Esophagus squamous epithelium (tissue), 5 donors: Measurements from ENCODE around the gene SMIM36. TPM values are rescaled to one million over a fixed set of nuclear protein-coding genes. Genes with fewer than 3 reads are reported as not detected.

Source experiments
- DNase-seq: peaks from one replicate; lab custom pipeline; 2025; lab: John Stamatoyannopoulos, UW
- H3K27ac ChIP-seq, 4 donors: fragments of 200-600 bp; sonication (generic); one replicate each; pipeline ENCODE4 v1.5.1; 2016 to 2019; ENCODE audit warnings: mild to moderate bottlenecking in 1 of 4
- H3K27me3 ChIP-seq, 4 donors: fragments of 200-600 bp; sonication (generic); 1 replicate in 3 of 4; 2 replicates in 1 of 4; pipeline versions ENCODE4 v1.5.1 to v1.6.0; 2017 to 2021; ENCODE audit warnings: antibody characterized with exemption in 1 of 4
- H3K36me3 ChIP-seq, 3 donors: fragments of 200-600 bp; sonication (generic); one replicate each; pipeline ENCODE4 v1.5.1; 2016 to 2019
- H3K4me1 ChIP-seq, 3 donors: fragments of 200-600 bp; sonication (generic); one replicate each; pipeline ENCODE4 v1.5.1; 2017 to 2019
- H3K4me3 ChIP-seq, 4 donors: fragments of 200-600 bp; sonication (generic); 1 replicate in 3 of 4; 2 replicates in 1 of 4; pipeline ENCODE4 v1.5.1; 2016 to 2019; ENCODE audit warnings: mild to moderate bottlenecking in 2 of 4, moderate library complexity in 1 of 4
- H3K9me3 ChIP-seq, 3 donors: fragments of 200-600 bp; sonication (generic); one replicate each; pipeline ENCODE4 v1.5.1; 2016 to 2019
- CTCF ChIP-seq, 6 experiments: fragments of 450-650 bp in 4 of 6; fragments of 200-600 bp in 2 of 6; sonication (generic) in 2 of 6; IDR thresholded peaks; one replicate each; pipeline ENCODE4 v1.5.1; 2016 to 2019; ENCODE audit warnings: antibody characterized with exemption in 6 of 6, mild to moderate bottlenecking in 4 of 6, moderate library complexity in 4 of 6
- POLR2A ChIP-seq, 4 donors: fragments of 450-650 bp; IDR thresholded peaks; one replicate each; pipeline ENCODE4 v1.6.1; 2017; ENCODE audit warnings: antibody characterized with exemption in 4 of 4, mild to moderate bottlenecking in 4 of 4, moderate library complexity in 3 of 4
- WGBS, 2 donors: methylation state at CpG; one replicate each; pipeline ENCODE4 v1.1.5; 2018; 5-methylcytosine and 5-hydroxymethylcytosine counted together
- intact Hi-C: fragments of 100-400 bp; cut with DNase I; formaldehyde crosslinking; loops from one replicate; pipeline ENCODE4 v1.15.0; 2022
- total RNA-seq, 4 donors: library from RNA; depleted of rRNA; stranded (reverse); fragments of >200 nt; gene quantifications; one replicate each; pipeline ENCODE4 v1.1.0, GENCODE V29; 2016
- donor health status: DM: yes; HTN: yes; CAD: no.

Gene SMIM36
- total RNA-seq, 4 donors from 2014 or later: not detected

GRCh38 chr17:55444471-55445441 lies 66.5 kb downstream of the SMIM36 start:
- intact Hi-C loops: no loop called here
- DNase-seq: no peak
- 62 to 66% methylated on average over 6 of the region's 6 CpGs for WGBS, 2 donors
- Histone ChIP-seq H3K27me3 (no peaks in the 10 kb centered on the region), H3K27ac (peak overlapping the region; percentile 29 to 83 (median 76)), H3K36me3 (no peaks in the 10 kb centered on the region), H3K9me3 (no peaks in the 10 kb centered on the region), H3K4me3 (no peak overlapping the region), H3K4me1 (peaks cover 0 to 38% (median 9%) of the 10 kb centered on the region in 3 donors)
- TF ChIP-seq CTCF (IDR thresholded peaks at IDR 0.05): no peak
- no peak for TF ChIP-seq POLR2A (IDR thresholded peaks at IDR 0.05)

- no peaks in the 10 kb centered on the region for H3K36me3 ChIP-seq
- peak overlapping the region; percentile 17 to 83 (median 76) for H3K27ac ChIP-seq
- WGBS, 2 donors: 82 to 87% methylated on average over 10 of the region's 10 CpGs
- TF ChIP-seq CTCF (IDR thresholded peaks at IDR 0.05) (no peak), POLR2A (IDR thresholded peaks at IDR 0.05) (no peak)
- H3K4me1 ChIP-seq: peaks cover 0 to 38% (median 9%) of the 10 kb centered on the region in 3 donors
- intact Hi-C loops: no loop called here
- no peaks in the 10 kb centered on the region for H3K27me3 ChIP-seq
- H3K9me3 ChIP-seq: no peaks in the 10 kb centered on the region
- H3K4me3 ChIP-seq: no peak overlapping the region
- DNase-seq: no peak
Observed at GRCh38 chr17:55443904-55444303, 67.3 kb downstream of the SMIM36 start.

- 66 to 80% methylated on average over 5 to 6 of the region's 6 CpGs for WGBS, 2 donors
- Histone ChIP-seq H3K36me3 (no peaks in the 10 kb centered on the region), H3K27me3 (no peaks in the 10 kb centered on the region), H3K9me3 (no peaks in the 10 kb centered on the region), H3K4me1 (peaks cover 0 to 38% (median 9%) of the 10 kb centered on the region in 3 donors), H3K27ac (peak overlapping the region in 3 of 4 donors; percentile 75 to 83 (median 78)), H3K4me3 (no peak overlapping the region)
- no peak for DNase-seq
- intact Hi-C loops: no loop called here
- no peak for TF ChIP-seq CTCF (IDR thresholded peaks at IDR 0.05)
- TF ChIP-seq POLR2A (IDR thresholded peaks at IDR 0.05): no peak
Observed at GRCh38 chr17:55442953-55443683, 68.1 kb downstream of the SMIM36 start.

GRCh38 chr17:55442462-55442861 lies 68.8 kb downstream of the SMIM36 start:
- no peak for TF ChIP-seq POLR2A (IDR thresholded peaks at IDR 0.05)
- TF ChIP-seq CTCF (IDR thresholded peaks at IDR 0.05): no peak
- Histone ChIP-seq H3K4me3 (no peak overlapping the region), H3K27ac (peak overlapping the region; percentile 16 to 83 (median 75)), H3K4me1 (peaks cover 0 to 38% (median 9%) of the 10 kb centered on the region in 3 donors), H3K27me3 (no peaks in the 10 kb centered on the region), H3K9me3 (no peaks in the 10 kb centered on the region), H3K36me3 (no peaks in the 10 kb centered on the region)
- 61 to 76% methylated on average over 5 of the region's 5 CpGs for WGBS, 2 donors
- intact Hi-C loops: no loop called here
- no peak for DNase-seq
